SJCRH30 (cell line): ENCODE data around the gene PDPK1. TPM values are rescaled to one million over a fixed set of nuclear protein-coding genes. Genes with fewer than 3 reads are reported as not detected.
"Not testable (repeated sequence)": the region's sequence is repeated elsewhere in the genome, so short reads cannot be mapped to it uniquely, and the experiment has no call there.

Experiments
- DNase-seq, 2 experiments: peaks; one replicate each; pipeline ENCODE4 v3.0.0-alpha.2; 2015 to 2020
- H3K27ac ChIP-seq: fragments of 250-450 bp; sonication (Bioruptor Pico); 2 replicates; pipeline ENCODE4 v1.5.1; 2020; ENCODE audit warnings: mild to moderate bottlenecking, moderate library complexity
- H3K27me3 ChIP-seq: fragments of 250-450 bp; sonication (Bioruptor Pico); 2 replicates; pipeline ENCODE4 v1.5.1; 2020; ENCODE audit warnings: mild to moderate bottlenecking, moderate library complexity
- H3K36me3 ChIP-seq: fragments of 250-450 bp; sonication (Bioruptor Pico); 2 replicates; pipeline ENCODE4 v1.5.1; 2020; ENCODE audit warnings: mild to moderate bottlenecking, moderate library complexity
- H3K4me1 ChIP-seq: fragments of 250-450 bp; sonication (Bioruptor Pico); 2 replicates; pipeline ENCODE4 v1.5.1; 2020; ENCODE audit warnings: mild to moderate bottlenecking, moderate library complexity
- H3K4me3 ChIP-seq: fragments of 250-450 bp; sonication (Bioruptor Pico); 2 replicates; pipeline ENCODE4 v1.5.1; 2020; ENCODE audit warnings: mild to moderate bottlenecking, moderate library complexity
- H3K9me3 ChIP-seq: fragments of 250-450 bp; sonication (Bioruptor Pico); replicated peaks from 2 replicates; pipeline ENCODE4 v1.5.1; 2020; ENCODE audit warnings: mild to moderate bottlenecking, moderate library complexity
- total RNA-seq: library from RNA; depleted of rRNA; stranded (reverse); fragments of >200 nt; shearing (Covaris generic); gene quantifications from 2 replicates; pipeline ENCODE4 v1.2.3, GENCODE V29; 2014; rRNA removed

The PDPK1 gene
- total RNA-seq, 1 experiment from 2014 or later, result 27.9 TPM

DNA sequence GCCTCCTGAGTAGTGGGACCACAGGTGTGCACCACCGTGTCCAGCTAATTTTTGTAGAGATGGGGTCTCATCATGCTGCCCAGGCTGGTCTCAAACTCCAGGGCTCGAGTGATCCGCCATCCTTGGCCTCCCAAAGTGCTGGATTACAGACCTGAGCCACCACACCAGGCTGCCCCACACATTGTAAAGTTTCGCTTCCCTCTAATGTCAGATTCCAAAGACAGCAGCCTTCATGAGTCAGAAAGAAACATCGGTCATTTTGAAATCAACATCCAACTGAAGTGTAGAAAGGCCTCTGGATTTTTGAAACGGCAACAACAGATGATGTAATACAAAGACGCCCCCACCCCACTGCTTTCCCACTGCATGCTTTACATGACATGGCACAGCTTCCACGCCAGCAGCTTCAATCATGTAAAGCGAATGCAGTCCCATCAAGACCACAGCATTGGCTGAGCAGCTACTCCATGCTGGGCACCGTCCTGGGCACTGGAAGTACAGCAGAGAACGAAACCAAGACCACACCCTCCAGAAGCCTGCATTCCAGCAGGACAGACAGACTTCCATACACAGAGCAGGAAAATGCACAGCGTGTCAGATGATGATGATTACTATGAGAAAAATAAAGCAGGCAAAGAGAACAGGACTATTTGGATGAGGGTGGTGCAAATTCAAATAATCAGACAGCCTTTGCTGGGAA is 107.1 kb downstream of the PDPK1 start:
- H3K4me1 ChIP-seq, H3K36me3 ChIP-seq, DNase-seq, H3K27me3 ChIP-seq, H3K27ac ChIP-seq, H3K4me3 ChIP-seq, H3K9me3 ChIP-seq: not testable (repeated sequence)

DNA sequence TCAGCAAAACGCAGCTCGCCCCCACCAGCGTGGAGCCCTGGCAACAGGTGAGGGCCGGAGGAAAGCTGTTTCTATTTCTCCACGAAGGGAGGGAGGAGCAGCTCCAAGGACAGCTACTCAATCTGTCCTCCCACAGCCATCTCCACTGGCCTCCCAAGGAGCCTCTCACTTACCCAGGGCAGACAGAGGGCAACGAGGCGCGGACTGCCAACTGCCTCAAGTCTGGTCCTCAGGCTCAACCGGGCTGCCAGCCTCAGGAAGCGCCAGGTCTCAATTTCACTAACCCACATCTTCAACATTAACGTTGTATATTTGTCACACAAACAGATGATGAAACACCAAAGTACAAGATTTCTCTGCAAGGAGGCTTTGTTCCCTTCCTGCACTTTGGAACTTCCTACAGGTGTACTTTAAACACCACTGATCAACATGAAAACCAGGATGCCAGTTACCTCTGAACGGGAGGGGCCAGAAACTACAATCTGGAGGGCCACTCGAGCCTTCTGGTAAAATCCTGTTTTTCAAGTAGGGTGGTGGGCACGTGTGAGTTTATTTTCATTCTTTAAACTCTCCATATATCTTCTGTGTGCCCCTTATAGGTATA is 113.5 kb downstream of the PDPK1 start:
- not testable (repeated sequence) for H3K9me3 ChIP-seq

More for the DNA sequence above, 113.5 kb downstream of the PDPK1 start:
- not testable (repeated sequence) for H3K27ac ChIP-seq, H3K4me1 ChIP-seq, DNase-seq, H3K27me3 ChIP-seq, H3K4me3 ChIP-seq, H3K36me3 ChIP-seq

Other genes starting within 250 kb of the PDPK1 start
- gene ABCA3, start 197.3 kb upstream of the PDPK1 start, total RNA-seq, result 0.10 TPM in 2 replicates
- 52.8 and 54.8 TPM in 2 replicates for gene CCNF, start 108.6 kb upstream of the PDPK1 start, total RNA-seq
- 26.0 and 30.9 TPM in 2 replicates for gene TEDC2, start 77.9 kb upstream of the PDPK1 start, total RNA-seq
- 5.1 and 5.6 TPM in 2 replicates for gene NTN3, start 66.7 kb upstream of the PDPK1 start, total RNA-seq
- 19.8 and 21.8 TPM in 2 replicates for gene TBC1D24, start 62.9 kb upstream of the PDPK1 start, total RNA-seq
- gene ATP6V0C, start 24.1 kb upstream of the PDPK1 start, total RNA-seq, result 28.7 and 28.8 TPM in 2 replicates
- 14.8 and 16.1 TPM in 2 replicates for gene AMDHD2, start 17.6 kb upstream of the PDPK1 start, total RNA-seq
- not detected in 2 replicates for gene CEMP1, start 6.6 kb upstream of the PDPK1 start, total RNA-seq
- gene KCTD5, start 144.5 kb downstream of the PDPK1 start, total RNA-seq, result 42.0 and 42.9 TPM in 2 replicates
- 0.33 and 0.40 TPM in 2 replicates for gene PRSS27, start 182.2 kb downstream of the PDPK1 start, total RNA-seq
- gene SRRM2, start 214.6 kb downstream of the PDPK1 start, total RNA-seq, result 85.9 and 107 TPM in 2 replicates
- 90.5 and 119 TPM in 2 replicates for gene ELOB, start 239.3 kb downstream of the PDPK1 start, total RNA-seq
- not detected in 2 replicates for gene PRSS33, start 249.5 kb downstream of the PDPK1 start, total RNA-seq